Spleen (tissue), 7 donors: ENCODE data around the gene DENND1A.

ENCODE experiments used
- POLR2A ChIP-seq, 3 donors: fragments of 450-650 bp; IDR thresholded peaks; one replicate each; pipeline ENCODE4 v1.5.1; 2017; ENCODE audit warnings: antibody characterized with exemption in 3 of 3, mild to moderate bottlenecking in 1 of 3
- POLR2AphosphoS5 ChIP-seq, 3 donors: sonication (generic); formaldehyde crosslinking; IDR thresholded peaks; one replicate each; pipeline ENCODE4 v1.5.1; 2017; ENCODE audit warnings: antibody characterized with exemption in 3 of 3
- TF ChIP-seq, protein P1 (sequence below), 11 experiments: fragments of 200-600 bp in 7 of 11; fragments of 450-650 bp in 4 of 11; sonication (generic) in 4 of 11; IDR thresholded peaks in 8 of 11; conservative IDR thresholded peaks in 3 of 11; 1 replicate in 7 of 11; 2 replicates in 4 of 11; pipeline versions ENCODE4 v1.4.0 to v1.8.0; 2016 to 2021; ENCODE audit warnings: antibody characterized with exemption in 11 of 11, inconsistent platforms in 4 of 11, mild to moderate bottlenecking in 1 of 11
- donor health status: DM: no; HTN: no; CAD: no; lungs with moderate emphysema.
- donor health status: DM: no; HTN: no; CAD: no.
- donor health status: DM: no; HTN: no; CAD: no.

DNA sequence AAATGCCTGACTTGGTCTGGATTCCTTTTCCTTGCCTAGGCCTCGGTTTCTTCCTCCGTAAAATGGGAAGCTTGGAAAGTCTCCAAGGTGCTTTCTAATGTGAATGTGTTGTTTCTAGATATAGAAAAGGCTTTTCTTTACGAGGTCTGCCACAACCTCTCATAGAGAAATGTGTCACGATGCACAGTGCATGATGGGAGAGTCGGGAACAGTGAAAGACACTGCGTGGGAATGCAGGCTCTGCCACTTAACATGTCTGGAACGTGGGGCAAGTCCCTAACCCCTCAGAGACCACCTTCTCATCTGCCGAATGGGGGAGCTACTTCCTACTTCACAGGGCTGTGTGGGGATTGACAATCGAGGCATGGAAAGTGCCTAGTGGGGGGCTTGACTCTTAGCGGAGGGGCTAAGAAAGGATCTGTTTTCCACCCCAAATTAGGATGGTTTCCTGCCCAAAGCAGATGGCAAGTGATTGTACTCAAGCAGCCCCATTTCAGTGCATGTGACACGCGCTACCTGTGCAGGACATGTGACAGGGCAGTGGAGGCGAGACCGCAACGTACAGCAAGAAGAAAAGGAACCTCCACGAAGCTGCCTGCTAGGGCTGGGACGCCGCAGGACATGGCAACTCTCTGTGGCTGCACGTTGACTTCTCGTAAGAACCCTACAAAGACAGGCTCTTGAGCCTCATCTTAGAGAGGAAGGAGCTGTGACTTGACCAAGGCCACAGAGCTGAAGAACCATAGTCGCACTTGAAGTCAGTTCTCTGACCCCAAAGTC is 458.7 kb downstream of the DENND1A start:
- TF ChIP-seq, protein P1, sequence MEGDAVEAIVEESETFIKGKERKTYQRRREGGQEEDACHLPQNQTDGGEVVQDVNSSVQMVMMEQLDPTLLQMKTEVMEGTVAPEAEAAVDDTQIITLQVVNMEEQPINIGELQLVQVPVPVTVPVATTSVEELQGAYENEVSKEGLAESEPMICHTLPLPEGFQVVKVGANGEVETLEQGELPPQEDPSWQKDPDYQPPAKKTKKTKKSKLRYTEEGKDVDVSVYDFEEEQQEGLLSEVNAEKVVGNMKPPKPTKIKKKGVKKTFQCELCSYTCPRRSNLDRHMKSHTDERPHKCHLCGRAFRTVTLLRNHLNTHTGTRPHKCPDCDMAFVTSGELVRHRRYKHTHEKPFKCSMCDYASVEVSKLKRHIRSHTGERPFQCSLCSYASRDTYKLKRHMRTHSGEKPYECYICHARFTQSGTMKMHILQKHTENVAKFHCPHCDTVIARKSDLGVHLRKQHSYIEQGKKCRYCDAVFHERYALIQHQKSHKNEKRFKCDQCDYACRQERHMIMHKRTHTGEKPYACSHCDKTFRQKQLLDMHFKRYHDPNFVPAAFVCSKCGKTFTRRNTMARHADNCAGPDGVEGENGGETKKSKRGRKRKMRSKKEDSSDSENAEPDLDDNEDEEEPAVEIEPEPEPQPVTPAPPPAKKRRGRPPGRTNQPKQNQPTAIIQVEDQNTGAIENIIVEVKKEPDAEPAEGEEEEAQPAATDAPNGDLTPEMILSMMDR (IDR thresholded peaks at IDR 0.05 in 8 of 11, conservative IDR thresholded peaks at IDR 0.05 in 3 of 11): no peak
- TF ChIP-seq POLR2A (IDR thresholded peaks at IDR 0.05) (no peak), POLR2AphosphoS5 (IDR thresholded peaks at IDR 0.05) (no peak)
